GM19467 (cell line): ENCODE measurements around the gene PDE7B.

Experiments
- ATAC-seq: cut with Tn5 transposase; IDR thresholded peaks from one replicate; pipeline ENCODE4 v1.9.1; 2021; ENCODE audit warnings: mild to moderate bottlenecking, moderate library complexity; ENCODE audit not compliant: unreplicated experiment

The PDE7B gene

DNA sequence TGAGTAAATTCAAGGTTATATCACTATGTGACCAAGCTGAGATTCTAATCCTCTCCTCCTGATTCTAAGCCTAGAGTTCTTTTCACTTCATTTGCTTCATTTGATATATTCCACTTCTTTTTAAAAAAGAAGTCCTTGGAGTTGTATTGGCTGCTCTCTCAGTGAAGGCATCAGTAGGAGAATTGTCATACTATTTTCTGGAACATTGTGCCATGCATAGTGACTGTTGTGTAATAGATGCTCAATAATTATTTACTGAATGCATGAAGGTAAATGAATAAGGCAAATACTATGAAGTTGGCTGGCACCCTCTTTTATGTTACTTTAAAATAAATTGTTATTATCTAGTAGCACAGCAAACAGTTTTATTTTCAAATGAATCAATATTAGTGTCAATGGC is 209.3 kb downstream of the PDE7B start:
- ATAC-seq: no peak

DNA sequence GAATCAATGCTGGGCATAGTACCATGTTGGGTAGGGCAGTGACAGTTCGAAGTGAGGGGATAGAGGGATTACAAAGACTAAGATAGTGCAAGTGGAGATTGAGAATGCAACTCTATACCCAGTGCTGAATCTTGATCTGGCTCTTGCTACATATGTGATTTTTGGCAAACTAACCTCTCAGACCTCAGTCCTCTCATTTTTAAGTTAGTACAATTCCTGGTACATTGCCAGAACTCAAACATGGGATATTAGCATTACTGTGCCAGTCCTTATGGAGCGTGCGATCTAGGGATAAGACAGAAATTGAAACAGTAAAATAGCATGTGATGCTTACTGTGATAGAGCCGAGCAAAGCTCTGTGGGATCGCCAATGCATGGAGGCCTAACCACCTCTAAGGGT is 210.2 kb downstream of the PDE7B start:
- ATAC-seq: no peak

DNA sequence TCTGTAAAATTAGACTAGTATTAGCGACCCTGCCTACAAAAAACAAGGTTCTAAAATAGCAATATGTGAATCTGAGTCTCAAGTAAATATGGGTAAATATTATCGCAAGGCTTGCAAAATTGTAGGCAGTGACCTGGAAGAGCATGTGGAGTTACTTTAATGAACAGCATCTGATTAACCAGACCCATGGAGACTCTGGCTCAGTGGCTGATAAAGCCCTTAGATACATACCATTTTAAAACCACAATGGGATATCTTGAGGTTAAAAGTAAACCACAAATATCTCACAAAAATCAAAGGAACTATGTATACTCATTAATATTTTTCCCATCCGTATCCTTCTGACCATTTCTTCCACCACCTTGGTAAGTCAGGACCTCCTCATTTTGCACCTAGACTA is 211.6 kb downstream of the PDE7B start:
- no peak for ATAC-seq

DNA sequence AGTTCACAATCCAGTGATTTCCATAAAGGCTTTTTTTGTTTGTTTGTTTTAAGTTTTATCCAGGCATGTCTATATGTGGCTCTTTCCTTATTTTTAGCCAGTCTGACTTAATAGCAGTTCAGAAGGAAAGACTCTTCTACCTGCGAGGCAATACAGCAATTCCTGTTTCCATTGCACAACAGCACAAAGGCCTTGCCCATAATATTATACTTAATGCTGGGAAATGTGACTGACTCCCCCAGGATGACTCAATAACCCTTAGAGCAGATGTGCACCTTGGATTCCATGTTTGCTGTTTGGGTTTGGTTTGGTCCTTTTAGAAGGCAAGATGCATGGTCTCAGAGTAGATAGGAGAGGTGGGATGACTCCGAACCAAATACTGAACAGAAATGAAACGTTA is 214.5 kb downstream of the PDE7B start:
- no peak for ATAC-seq

DNA sequence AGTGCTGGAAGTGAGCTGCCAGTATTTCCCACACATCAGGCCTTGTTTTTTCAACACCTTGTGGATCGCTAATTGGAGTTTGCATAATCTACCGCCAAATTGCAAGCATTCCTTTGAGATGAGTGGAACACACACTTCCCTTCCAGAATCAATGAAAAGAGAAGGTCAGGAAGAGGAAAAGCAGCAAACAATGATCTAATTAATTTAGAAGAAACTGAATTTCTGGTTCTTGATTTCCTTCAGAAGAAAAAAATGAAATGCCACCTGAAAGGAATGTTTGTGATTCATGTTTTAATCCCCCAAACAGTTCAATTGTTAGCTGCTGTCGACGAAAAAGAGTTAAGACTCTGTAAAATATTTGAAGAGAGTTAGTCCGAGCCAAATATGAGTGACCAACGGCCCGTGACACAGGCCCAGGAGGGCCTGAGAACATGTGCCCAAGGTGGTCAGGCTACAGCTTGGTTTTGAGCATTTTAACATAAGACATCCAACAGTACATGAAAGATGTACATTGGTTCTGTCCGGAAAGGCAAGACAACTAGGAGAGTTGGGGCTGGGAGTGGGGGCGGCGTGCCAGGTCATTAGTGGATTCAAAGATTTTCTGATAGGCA is 216.3 kb downstream of the PDE7B start:
- no peak for ATAC-seq

DNA sequence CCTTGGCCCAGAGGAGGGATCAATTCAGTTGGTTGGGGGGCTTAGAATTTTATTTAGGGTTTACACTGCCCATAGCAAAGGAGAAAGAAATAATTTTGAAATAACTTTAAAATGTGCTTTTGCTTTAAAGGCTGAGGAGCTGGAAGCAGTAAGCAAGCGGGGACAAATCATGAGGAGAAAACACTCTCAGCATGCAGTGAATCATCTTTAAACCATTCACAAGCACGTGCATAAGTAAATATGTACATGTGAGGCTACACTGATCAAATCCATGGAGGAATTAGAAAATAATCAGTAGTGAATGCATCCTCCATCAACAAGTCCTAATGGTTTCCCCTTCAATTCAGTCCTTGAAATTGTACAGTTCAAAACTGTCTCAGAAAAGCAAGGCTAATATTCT is 217.6 kb downstream of the PDE7B start:
- no peak for ATAC-seq

DNA sequence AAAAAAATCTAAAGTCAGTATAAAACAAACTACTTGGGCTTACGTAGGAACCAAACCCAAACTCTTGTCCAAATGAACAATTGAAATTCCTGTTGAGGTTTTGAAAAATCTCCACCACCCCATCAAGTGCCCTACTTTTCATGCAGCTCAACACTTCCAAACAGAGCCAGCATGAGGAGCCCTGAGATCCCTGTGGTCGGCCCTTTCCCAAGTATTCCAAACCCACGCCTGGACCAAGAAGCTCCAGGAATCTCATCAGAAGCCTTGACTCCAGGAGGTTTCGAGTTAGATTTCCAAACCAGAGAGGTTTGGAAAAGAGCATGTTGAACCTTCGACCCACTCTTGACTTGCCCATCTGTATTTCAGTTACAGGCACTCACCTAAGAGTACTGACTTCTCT is 219.3 kb downstream of the PDE7B start:
- ATAC-seq: no peak

DNA sequence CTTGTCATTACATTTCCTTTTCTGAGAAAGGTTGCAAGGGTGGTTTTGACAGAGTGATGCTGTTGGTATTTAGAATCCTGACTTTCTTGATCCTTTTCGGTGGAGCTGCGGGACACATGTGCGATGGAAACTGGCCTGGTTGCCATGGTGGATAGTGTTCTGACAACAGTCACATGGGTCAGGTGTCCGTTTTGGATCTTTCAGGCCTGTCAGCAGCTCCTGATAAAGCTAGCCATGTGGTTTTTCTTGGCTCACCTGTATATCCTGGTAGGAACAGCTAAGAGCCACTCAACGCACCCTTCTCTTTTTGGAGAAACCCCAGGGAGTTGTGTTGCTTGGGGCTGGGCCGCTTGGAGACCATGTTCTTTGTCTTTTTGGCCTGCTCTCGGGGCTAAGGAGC is 221.2 kb downstream of the PDE7B start:
- ATAC-seq: no peak

DNA sequence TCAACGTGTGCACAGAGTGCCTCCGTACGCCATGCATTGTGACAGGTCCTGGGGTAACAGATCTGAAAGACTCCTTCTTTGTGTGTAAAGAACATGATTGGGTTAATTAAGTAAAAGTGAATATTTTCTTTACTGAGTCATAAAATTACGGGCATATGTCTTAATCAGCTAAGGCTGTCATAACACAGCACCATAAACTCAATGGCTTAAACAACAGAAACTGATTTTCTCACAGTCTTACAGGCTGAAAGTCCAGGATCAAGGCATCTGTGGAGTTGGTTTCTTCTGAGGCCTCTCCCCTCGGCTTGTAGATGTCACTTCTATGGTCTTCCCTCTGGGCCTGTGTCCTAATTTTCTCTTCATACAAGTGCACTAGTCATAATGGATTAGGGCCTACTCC is 221.7 kb downstream of the PDE7B start:
- ATAC-seq: no peak

DNA sequence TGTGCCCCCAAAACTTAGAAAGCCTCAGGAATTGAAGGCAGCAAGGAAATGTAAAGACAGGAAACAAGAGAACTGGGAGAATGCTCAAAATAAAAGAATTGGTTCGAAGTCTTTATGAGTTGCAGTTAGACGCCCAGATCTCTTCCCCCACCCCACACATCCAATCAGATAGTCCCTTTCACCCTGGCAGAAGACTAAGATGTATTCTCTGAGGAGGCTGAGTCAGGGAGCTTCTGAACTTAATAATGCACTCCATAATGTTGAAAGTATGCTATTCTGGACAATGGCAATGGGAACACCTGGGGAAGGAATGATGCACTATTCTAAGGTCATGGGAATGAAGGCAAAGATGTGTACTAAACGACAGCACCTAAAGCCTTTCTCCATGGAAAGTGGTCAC is 225.0 kb downstream of the PDE7B start:
- ATAC-seq: no peak

DNA sequence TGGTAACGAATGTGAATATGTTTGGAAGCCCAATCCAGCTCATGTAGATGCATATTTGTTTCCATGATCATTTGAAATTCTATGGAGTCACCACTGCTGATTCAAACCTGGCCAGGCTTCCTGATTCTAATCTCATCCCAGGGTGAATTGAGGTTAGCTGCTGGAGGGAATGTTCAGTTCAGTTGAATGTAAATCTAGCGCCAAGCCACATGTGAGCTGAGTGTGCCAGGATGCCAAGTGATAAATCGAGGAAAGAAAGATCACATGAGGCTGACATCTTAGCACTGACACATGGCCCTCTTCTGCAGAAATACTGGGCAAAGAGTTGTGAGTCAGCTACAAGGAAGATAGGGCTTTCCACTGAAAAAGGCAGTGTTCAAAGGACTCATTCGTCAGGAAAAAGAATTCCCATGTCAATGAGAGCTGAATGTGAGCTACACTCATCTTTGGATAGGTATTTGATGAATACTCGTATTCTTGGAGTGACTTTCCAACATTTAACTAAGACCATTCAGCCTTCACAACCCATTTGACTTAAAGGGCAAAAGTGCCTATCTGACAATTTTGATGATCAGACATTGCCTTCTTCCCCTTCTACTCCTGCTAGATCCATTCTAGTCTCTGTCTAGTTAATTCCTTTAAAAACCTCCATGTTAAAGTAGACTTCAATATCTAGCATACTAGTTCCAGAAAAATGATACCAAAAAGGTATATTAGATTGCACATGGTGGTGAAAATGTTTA is 226.5 kb downstream of the PDE7B start:
- no peak for ATAC-seq

DNA sequence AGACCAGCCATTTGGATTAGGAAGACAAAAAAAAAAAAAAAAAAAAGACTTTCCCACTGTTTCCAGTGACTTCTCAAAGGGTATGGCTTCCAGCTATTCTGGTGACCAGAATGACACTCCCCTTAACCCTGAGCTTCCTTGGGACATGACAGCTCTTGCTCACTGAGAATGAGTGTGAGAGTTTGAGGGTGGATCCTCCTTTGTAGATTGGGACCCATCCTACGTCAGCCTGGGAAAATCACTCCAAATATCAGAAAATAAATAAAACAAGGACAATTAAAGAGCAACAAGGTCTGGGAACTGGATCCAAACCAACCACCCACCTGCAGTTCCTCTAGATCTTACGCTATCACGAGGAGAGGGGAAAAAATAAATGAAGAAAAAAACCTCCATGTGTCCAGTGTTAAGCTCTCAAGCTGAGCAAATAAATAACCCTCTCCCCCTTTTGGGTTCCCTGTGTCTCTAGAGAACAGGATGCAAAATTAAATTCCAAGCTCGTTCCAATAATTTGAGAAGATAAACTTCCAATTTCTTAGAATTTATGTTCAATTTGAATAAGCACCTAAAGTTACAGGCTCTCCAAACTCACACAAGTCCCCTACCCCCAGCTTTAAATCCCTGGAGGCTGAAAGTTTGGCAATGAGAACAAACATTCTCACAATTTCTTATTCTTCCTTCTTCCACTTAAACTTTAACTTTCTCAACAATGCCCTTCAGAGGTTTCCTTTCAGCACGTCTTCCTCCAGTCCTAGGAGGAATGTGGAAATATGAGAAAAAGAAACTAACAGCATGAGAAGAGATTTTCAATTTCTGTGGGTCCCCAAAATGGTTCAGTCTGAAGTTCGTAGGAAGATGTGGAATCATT is 228.4 kb downstream of the PDE7B start:
- no peak for ATAC-seq

DNA sequence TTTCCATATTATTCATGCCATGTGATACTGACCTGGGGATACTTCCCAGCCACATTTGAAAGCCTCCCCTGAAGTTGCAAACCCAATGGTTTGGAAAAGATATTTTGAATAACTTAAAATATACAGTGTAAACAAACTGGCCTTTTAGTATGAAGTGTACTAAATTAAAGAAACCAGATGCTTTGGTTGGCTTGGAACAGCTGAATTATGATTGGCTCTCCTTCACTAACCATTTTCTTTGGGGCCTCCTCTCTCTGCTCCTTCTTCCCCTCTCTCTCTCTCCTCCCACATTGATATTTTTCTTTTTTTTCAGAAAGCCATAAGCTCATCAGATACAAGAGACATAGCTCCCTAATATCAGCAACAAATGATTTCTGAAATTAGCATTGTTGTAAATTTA is 232.0 kb downstream of the PDE7B start:
- no peak for ATAC-seq

DNA sequence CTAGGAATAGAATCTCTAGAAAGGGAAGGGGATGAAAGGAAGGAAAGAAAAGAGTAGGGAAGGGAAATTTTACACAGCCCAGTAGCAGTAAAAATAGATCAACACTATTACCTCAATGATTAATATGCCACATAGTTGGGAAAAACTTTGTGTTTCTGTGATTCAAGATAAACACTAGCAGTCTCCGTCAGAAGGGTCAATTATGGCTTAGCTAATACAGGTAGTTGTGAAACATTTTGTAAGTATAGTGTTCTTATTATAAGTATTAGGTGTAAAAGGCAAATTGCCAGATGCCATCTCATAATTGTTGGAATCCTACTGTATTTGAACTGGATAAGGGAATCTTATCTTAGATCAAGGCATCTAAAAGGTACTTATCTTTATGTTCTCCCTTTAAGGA is 232.9 kb downstream of the PDE7B start:
- no peak for ATAC-seq

DNA sequence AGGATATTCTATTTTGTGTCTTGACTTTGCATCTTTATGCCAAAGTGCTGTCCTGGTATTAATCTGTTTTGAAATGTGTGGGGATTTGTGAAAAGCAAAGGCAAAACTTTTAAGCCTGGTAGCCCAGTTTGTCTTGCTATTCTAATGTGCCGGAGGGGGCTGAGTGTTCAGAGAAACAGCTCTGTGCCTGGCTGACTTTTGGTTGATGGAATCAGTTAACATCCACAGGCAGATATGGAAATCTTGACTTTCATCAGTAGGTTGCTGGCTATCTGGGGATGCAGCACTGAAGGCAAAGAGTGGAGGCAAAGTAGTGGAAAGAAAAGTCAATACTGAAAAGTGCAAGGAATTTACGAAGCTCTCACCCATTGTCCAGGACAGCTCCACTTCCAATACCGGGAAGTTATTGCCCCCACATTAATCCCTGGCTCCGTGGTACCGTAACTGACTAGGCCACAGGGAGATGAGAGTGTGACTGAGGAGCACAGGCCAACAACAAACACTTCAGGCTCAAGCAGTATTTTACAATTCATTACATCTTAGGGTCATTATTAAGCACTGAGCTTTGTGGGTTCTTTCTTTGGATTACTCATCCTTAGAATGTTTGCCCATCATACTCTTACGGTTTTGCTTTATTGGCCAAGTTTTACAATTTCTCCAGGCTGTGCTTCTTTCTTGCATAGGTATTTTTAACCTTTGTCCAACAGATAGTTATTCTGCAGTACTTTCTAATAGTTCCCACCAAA is 234.0 kb downstream of the PDE7B start:
- no peak for ATAC-seq

DNA sequence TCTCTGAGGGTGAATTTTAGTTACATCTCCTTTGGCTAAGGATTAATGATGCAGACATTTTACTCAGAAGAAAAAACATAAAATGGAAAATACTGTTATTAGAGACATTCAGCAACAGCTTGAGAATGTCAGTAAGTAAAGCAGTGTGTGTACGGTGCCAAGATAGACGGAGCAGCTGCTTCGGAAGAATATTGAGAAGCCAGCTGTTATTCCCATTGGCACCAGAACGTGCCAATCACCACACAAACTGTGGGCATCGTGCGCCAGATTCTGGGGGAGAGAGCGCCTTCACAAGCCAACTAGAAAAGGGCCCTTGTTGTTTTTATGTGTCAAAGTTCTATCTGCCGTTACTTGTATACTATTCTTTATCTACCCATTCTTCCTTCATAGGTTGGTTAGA is 235.2 kb downstream of the PDE7B start:
- no peak for ATAC-seq

DNA sequence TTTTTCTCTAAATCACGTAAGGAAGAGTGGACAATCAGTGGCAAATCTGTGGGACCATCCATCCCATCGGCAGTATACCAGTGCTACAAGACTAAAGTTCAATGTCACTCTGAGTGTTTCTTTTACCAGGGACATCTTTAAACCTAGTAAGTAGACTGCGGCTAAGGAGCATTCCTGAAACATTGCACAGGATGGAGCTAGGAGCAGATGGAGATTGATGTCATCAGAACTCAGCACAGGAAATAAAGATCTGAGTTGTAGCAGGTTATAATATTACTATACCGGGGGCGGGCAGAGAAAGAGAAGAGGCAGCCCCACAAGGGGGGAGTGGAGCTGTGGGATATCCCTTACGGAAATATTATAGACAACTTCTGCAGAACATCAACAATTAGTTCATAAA is 236.5 kb downstream of the PDE7B start:
- no peak for ATAC-seq

DNA sequence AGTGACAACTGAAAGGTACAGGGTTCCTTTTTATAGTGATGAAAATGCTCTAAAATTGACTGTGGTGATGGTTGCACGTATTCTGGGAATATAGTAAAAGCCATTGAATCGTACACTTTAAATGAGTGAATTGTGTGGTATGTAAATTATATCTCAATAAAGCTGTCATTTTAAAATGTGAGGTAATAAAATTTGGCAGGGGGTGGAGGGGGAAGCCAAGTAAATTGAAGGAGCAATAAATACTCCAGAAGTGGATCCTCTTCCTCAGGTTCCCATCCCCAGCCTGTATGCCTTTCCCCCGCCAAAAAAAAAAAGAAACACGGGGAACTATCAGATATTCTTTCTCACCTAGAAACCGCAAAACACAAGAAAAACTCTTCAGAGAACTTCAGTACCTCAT is 237.2 kb downstream of the PDE7B start:
- no peak for ATAC-seq

DNA sequence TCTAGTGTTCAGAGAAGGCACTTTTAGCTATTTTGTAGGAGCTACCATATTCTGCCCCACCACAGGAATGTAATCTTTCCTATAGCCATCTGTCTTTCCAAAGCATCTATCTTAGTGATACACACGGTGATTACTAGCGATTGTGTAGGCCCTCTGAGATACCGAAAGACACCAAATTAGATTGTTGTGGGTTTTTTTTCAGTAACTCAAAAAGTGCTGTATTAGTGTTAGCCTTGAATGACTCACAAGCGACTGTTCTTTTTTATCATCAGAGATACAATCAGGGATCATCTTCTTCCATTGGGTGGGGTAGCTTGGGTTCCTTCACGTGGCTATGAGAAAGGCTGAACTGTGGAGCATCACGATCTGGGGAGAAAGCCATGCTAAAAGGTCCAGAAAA is 238.4 kb downstream of the PDE7B start:
- no peak for ATAC-seq

DNA sequence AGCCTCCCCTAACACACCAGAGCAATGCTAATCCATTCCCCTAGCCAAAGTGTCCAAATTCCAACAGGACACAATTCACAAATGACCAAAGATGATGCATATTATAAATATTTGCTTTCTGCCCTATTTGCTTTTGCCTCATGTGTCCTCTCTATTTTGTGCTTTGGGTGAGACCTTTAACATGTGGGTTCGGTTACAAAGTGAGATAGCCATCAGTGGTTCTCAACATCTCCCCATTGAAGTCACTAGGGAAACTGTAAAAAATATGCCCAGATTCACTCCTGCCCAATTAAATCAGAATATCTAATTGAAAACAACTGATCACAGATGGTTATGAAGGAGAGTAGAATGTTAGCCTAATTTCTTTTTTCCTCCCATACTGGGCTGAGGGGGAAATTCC is 239.4 kb downstream of the PDE7B start:
- ATAC-seq: no peak

DNA sequence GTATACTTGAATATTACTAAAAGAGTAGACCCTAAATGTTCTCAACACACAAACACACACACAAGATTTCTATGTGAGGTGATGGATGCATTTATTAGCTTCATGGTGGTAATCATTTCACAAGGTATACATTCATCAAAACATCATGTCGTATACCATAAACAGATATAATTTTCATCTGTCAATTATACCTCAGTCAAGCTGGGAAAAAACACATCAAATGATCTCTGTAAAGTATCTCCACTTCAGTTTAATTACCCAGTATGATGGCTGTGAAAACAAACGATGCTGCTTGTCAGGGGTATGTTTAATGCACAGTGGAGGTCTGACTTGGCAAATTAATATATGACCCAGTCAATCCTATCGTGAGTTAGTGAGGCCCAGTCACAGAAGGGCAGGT is 241.4 kb downstream of the PDE7B start:
- ATAC-seq: no peak
